ENCODE results near the gene KRTAP10-3. TPM values are rescaled to one million over a fixed set of nuclear protein-coding genes. Genes with fewer than 3 reads are reported as not detected.

KRTAP10-3 gene, protein sequence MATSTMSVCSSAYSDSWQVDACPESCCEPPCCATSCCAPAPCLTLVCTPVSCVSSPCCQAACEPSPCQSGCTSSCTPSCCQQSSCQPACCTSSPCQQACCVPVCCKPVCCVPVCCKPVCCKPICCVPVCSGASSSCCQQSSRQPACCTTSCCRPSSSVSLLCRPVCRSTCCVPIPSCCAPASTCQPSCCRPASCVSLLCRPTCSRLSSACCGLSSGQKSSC
- not detected for total RNA-seq

DNA sequence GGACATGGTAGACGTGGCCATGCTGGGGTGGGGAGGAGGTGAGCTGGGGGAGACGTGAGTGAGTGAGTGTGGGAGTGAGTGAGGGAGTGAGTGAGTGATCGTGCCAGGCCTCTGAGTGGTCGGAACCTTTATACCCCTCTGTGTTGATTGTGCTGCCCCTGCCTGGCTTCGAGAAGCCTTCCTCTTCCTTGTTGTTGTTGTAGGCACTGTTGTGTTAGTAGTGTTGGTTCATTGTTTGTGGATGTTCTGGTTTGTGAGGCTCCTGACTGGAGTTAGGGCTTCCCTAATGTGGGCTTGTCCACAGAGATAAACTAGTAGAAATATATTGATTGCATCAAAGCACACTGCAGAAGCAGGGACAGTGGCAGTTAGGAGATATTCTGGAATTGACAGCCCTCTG, at the start of gene KRTAP10-3:
Gene KRTAP10-3, minus strand, starts transcription at position 101 of the 400 bp plus-strand sequence. Its CDS starts 80 bp downstream, at position 21.
- TF ChIP-seq POLR2A (IDR thresholded peaks at IDR 0.05): no peak
- TF ChIP-seq, protein P1, sequence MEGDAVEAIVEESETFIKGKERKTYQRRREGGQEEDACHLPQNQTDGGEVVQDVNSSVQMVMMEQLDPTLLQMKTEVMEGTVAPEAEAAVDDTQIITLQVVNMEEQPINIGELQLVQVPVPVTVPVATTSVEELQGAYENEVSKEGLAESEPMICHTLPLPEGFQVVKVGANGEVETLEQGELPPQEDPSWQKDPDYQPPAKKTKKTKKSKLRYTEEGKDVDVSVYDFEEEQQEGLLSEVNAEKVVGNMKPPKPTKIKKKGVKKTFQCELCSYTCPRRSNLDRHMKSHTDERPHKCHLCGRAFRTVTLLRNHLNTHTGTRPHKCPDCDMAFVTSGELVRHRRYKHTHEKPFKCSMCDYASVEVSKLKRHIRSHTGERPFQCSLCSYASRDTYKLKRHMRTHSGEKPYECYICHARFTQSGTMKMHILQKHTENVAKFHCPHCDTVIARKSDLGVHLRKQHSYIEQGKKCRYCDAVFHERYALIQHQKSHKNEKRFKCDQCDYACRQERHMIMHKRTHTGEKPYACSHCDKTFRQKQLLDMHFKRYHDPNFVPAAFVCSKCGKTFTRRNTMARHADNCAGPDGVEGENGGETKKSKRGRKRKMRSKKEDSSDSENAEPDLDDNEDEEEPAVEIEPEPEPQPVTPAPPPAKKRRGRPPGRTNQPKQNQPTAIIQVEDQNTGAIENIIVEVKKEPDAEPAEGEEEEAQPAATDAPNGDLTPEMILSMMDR (IDR thresholded peaks at IDR 0.05): no peak
- no peak for TF ChIP-seq POLR2AphosphoS5 (IDR thresholded peaks at IDR 0.05)
- no peaks in the 10 kb centered on the region for H3K4me1 ChIP-seq
- no peak within 1 kb of the TSS for H3K4me3 ChIP-seq
- intact Hi-C loops (cut with DNase I; ENCODE audit: low total_unique reads): no loop called here
- peaks cover 0 to 32% of the 10 kb centered on the region in 2 donors for H3K27me3 ChIP-seq
- H3K9me3 ChIP-seq: peaks cover 6 to 11% of the 10 kb centered on the region in 2 donors
- H3K36me3 ChIP-seq: no peaks in the 10 kb centered on the region
- no peak for DNase-seq (ENCODE audit: low spot score in 2 of 2)
- H3K27ac ChIP-seq: no peak within 1 kb of the TSS

DNA sequence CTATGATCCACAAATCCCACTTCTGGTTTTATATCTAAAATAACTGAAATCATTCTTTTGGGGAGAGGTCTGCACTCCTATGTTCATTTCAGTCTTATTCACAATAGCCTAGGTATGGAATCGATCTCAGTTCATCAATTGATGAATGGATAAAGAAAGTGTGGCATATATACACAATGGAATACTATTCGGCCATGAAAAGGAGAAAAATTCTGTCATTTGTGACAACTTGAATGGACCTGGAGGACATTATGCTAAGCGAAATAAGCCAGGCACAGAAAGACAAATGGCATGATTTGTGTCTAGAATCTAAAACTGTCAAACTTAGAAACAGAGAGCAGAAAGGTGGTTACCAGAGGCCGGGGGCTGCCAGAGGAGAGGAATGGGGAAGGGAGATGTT, 47.9 kb upstream of the KRTAP10-3 start:
- Histone ChIP-seq H3K4me1 (no peaks in the 10 kb centered on the region), H3K27me3 (peaks cover 0 to 29% of the 10 kb centered on the region in 2 donors)

DNA sequence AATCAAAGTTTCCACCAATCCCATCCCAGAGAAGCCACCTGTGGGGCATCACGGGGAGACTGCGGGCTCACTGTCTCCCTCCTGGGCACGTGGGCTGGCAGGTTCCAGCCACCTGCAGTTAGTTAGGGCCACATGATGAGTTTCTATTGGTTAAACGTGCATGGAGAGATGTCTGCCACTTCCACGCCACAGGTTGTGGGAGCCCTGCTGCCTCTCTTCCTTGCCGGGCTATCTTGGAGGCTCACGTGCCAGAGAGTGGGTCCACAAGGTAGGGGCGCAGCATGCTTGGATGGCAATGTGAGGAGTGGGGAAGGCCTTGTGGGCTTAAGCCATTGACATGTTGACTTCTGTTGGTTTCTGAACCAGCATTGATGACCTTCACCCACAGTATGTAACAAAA, 45.3 kb upstream of the KRTAP10-3 start:
- TF ChIP-seq, protein P1 (IDR thresholded peaks at IDR 0.05): no peak
- TF ChIP-seq POLR2AphosphoS5 (IDR thresholded peaks at IDR 0.05): no peak
- TF ChIP-seq POLR2A (IDR thresholded peaks at IDR 0.05): no peak
- no peak overlapping the region for H3K27ac ChIP-seq
- peaks cover 0 to 7% of the 10 kb centered on the region in 2 donors for H3K9me3 ChIP-seq
- no peak for DNase-seq (ENCODE audit: low spot score in 2 of 2)
- H3K36me3 ChIP-seq: no peaks in the 10 kb centered on the region
- intact Hi-C loops (cut with DNase I; ENCODE audit: low total_unique reads): no loop called here
- no peaks in the 10 kb centered on the region for H3K4me1 ChIP-seq
- H3K4me3 ChIP-seq: no peak overlapping the region
- peaks cover 0 to 51% of the 10 kb centered on the region in 2 donors for H3K27me3 ChIP-seq

More for the DNA sequence above, 47.9 kb upstream of the KRTAP10-3 start:
- no peak overlapping the region for H3K27ac ChIP-seq
- no peak for DNase-seq (ENCODE audit: low spot score in 2 of 2)
- TF ChIP-seq POLR2AphosphoS5 (IDR thresholded peaks at IDR 0.05): no peak
- TF ChIP-seq, protein P1 (IDR thresholded peaks at IDR 0.05): no peak
- no peak for TF ChIP-seq POLR2A (IDR thresholded peaks at IDR 0.05)
- intact Hi-C loops (cut with DNase I; ENCODE audit: low total_unique reads): no loop called here
- no peaks in the 10 kb centered on the region for H3K36me3 ChIP-seq
- no peak overlapping the region for H3K4me3 ChIP-seq
- H3K9me3 ChIP-seq: peaks cover 22 to 32% of the 10 kb centered on the region in 2 donors

DNA sequence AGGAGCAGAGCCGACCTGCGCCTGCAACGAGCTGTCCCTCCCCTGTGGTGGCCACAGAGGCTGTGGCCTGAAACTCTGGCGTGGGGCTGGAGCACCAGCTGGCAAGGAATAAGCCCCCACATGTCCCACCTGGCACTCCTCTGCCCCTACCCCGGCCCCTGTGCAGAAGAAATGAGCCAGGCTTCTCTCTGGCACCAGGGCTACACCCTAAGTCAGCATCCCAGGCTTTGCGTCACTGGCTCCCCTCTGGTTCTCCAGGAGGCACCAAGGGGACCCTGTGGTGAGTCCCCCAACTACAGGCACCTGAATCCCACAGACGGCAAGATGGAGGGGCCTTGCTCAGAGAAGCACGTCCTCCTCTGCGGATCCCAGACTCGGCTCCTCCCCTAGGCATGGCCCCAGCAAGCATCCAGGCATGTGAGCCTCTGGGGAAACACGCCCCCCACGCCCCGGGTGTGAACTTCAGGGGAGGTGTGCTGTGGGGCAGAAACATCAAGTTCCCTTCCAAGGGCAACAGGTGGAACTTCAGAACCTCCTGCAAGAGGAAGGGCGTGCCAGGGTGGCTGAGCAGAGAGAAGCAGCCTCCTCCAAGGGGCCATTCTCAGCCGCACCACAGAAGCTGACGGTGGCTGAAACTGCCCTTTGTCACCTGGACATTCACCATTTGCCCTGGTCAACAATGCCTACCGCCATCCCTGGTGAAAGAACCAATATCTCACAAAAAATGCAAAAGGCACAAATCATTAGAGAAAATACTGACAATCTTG, 44.7 kb upstream of the KRTAP10-3 start:
- TF ChIP-seq, protein P1 (IDR thresholded peaks at IDR 0.05): no peak
- H3K36me3 ChIP-seq: no peaks in the 10 kb centered on the region
- peaks cover 0 to 57% of the 10 kb centered on the region in 2 donors for H3K27me3 ChIP-seq
- H3K4me3 ChIP-seq: no peak overlapping the region
- H3K4me1 ChIP-seq: no peaks in the 10 kb centered on the region
- no peak for DNase-seq (ENCODE audit: low spot score in 2 of 2)
- H3K27ac ChIP-seq: no peak overlapping the region
- intact Hi-C loops (cut with DNase I; ENCODE audit: low total_unique reads): no loop called here
- peaks cover 0 to 12% of the 10 kb centered on the region in 2 donors for H3K9me3 ChIP-seq

DNA sequence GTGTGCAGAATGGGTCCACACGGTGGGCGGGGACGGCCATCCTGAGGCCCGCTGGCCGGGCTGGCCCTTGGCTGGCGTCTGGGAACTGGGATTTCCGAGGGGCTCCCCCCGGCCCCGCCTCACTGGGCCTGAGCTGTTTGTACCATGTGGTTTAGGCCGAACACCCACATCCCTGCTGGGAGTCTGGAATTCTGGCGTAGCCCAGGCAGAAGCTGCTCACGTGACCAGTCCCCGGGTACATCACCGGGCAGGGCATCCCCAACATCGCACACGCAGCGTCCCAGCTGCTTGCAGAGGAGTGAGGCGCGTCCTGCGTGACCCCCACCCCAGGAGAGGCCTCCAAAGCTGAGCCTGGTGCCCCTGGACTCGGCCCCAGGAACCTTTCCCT, 43.9 kb upstream of the KRTAP10-3 start:
- Histone ChIP-seq H3K9me3 (peaks cover 0 to 12% of the 10 kb centered on the region in 2 donors), H3K36me3 (no peaks in the 10 kb centered on the region), H3K27ac (no peak overlapping the region), H3K4me3 (no peak overlapping the region), H3K27me3 (peaks cover 0 to 60% of the 10 kb centered on the region in 2 donors), H3K4me1 (no peaks in the 10 kb centered on the region)
- no peak for TF ChIP-seq POLR2AphosphoS5 (IDR thresholded peaks at IDR 0.05)
- no peak for TF ChIP-seq POLR2A (IDR thresholded peaks at IDR 0.05)
- TF ChIP-seq, protein P1 (IDR thresholded peaks at IDR 0.05): no peak
- DNase-seq (ENCODE audit: low spot score in 2 of 2): no peak
- intact Hi-C loops (cut with DNase I; ENCODE audit: low total_unique reads): no loop called here

Data from breast epithelium (tissue), 4 donors.